HL-60/S4 treated with retinoic acid at 250 ng/mL for 4 days and 3 days (cell line): ENCODE measurements around the gene SLC51B.
"Not testable (repeated sequence)": the region's sequence is repeated elsewhere in the genome, so short reads cannot be mapped to it uniquely, and the experiment has no call there.

ENCODE experiments used
- in situ Hi-C: fragments of 300-500 bp; cut with MboI; formaldehyde crosslinking; loops from 2 replicates; pipeline ENCODE4 v1.7.0; 2022; ENCODE audit warnings: low sequenced_read_pairs

Gene SLC51B

DNA sequence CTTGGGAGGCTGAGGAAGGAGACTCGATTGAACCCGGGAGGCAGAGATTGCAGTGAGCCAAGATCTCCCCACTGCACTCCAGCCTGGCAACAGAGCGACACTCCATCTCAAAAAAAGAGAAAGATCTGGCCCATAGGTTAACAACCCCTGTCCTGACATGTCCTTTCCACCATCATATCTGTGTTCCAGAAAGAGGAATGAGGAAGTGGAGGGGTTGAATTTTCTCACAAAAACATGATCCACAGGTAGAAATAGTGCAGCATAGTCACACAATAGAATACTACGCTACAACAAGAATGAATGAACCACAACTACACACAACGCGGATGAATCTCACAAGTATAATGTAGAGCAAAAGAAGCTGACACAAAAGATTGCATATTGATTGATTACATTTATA, 4.7 kb upstream of the SLC51B start:
- in situ Hi-C loops, result no loop called here

GRCh38 chr15:65041787-65042186, 3.4 kb upstream of the SLC51B start:
- in situ Hi-C loops, result no loop called here

DNA sequence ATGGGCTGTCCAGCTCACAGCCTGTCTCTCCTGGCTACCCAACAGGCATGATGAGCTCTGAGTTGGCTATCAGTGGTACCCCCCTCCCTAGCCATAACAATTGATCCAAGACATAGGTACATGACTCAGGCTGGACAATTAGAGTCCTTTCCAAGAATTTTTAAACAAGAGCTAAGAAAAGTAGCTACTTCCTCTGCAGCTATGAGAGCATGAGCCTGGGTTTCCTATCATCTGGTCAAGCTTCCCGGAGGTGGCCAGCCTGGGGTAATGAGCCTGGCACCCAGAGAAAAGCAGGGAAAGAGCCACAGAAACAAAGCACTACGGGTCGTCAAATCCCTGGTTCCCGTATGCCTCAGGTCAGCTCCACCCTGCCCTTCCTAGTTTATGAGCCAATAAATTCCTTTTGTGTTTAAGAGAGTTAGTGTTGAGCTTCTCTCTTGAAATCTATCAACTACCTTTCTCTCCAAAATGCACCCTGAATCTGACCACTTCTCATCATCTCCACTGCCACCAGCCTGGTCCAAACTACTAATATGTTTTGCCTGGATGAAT, 2.3 kb upstream of the SLC51B start:
- in situ Hi-C loops, result no loop called here

DNA sequence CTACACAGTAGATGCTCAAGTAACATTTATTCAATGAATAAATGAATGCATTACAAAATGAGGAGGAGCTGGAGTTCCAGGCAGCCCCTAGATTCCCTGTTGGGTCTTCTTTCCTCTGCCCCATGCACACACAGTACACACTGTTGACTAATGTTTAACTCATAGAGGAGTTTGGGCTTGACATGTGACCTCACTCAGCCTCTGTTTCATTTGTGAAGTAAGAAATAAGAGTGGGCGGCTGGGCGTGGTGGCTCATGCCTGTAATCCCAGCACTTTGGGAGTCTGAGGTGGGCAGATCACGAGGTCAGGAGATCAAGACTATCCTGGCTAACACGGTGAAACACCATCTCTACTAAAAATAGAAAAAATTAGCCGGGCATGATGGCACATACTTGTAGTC, 969 bp upstream of the SLC51B start:
- in situ Hi-C loops, result not testable (repeated sequence)

- in situ Hi-C loops, result no loop called here
Observed at GRCh38 chr15:65048241-65048640, 3.1 kb downstream of the SLC51B start.

DNA sequence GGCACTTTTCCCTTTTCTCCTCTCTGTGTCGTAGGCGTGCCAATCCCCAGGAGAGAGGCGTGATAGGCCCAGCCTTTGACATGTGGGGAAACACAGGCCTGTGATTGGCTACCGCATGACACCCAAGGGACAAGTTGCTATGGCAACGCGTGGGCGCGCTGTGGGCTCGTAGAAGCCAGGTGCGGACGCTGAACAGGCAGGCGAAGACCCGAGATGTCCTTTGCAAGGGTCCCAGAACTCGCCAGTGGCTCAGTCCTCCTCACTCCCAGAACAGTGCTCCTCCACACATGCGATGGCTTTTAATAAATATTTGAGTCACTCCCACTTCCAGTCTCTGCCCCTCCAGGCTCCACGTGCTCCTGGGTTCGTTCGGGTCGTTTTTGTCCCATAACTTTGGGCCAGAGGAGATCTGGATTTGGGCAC, 4.2 kb downstream of the SLC51B start:
- in situ Hi-C loops, result no loop called here

GRCh38 chr15:65050270-65050669, 5.1 kb downstream of the SLC51B start:
- in situ Hi-C loops, result no loop called here

DNA sequence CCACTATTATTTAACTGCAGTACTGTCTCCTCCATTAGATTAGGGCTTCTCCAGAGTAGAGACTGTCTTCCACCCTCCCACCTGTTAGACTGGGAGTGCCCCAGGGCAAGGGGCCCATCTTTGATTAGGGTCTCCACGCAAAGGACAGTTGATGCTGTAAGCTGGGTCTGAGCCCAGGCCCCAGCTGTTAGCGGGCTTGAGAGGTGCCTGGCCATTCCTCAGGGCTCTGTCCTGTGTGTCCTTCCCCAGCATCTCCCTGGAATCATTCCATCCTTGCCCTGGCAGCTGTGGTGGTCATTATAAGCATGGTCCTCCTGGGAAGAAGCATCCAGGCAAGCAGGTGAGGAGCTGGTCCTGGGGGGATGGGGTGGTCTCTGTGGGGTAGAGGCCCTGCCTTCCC, 6.1 kb downstream of the SLC51B start:
- in situ Hi-C loops, result no loop called here

GRCh38 chr15:65052956-65053355, 7.8 kb downstream of the SLC51B start:
- in situ Hi-C loops, result no loop called here

DNA sequence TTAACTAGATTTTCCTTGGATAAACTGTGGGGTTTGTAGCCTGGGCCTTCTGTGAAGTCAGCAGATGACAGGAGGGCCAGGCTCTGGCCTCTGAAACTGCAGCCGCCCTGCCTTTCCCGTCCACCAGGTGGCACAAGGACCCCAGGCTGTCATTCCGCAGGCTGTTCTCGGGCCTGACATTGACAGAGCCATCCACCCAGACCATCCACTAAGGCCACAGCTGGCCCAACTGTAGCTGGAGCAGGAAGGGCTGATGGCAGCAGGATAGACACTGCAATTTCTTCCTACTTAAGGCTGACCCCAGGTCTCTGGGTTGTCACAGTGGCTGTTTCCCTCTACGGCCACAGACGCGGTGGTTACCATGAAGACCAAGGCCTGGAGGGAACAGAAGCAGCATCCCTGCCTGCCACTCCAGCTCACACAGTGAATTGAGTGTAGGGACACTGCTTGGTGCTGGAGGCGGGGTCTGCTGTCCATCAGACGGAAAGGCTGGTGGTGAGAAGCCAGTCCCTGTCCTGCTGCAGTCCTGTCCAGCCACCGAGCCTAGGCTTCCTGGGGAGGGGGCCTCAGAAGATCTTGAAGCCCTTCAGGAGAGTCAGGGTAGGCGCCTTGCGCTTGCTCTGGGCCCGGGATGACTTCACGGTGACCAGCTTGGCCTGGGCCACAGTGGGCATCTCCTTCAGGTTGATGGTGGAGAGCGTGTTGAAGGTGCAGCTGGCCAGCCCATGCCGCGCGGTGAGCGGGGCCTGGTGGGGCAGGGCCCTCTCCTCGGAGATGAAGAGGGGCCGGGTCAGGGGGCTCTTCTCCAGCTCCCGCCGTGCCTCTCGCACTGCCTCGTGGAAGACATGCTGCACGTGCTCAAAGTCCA, 9.4 kb downstream of the SLC51B start:
- in situ Hi-C loops, result no loop called here

DNA sequence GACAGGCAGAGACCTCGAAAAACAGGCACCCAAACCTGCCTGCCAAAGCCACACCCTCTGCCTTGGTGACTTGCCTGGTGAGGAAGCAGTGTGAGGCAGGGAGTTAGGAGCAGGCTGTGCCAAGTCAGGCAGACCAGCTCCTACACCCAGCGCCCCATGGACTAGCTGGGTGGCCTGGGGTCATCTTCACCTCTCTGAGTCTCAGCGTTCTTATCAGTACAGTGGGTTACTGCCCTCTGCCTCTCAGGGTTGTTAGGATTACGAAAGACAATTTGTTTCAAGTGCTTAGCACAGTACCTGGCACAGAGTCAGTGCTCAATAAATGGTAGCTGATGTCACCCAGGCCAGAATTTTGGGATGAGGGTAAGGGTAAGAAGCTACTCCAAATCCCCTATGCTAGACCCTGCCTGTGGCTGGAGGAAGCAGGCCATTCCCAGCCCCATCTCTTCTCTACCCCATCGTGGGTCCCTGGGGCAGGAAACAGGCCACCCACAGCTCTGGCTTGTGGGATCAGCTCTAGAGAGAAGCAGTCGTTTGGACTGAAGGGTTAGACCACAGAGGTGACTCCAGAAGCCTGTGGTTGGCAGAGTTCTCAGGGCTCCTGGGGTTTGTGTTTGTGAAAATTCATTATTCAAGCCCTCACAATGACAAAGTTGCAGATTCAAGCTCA, 10.1 kb downstream of the SLC51B start:
- in situ Hi-C loops, result no loop called here

GRCh38 chr15:65056106-65056505, 10.9 kb downstream of the SLC51B start:
- in situ Hi-C loops, result no loop called here

DNA sequence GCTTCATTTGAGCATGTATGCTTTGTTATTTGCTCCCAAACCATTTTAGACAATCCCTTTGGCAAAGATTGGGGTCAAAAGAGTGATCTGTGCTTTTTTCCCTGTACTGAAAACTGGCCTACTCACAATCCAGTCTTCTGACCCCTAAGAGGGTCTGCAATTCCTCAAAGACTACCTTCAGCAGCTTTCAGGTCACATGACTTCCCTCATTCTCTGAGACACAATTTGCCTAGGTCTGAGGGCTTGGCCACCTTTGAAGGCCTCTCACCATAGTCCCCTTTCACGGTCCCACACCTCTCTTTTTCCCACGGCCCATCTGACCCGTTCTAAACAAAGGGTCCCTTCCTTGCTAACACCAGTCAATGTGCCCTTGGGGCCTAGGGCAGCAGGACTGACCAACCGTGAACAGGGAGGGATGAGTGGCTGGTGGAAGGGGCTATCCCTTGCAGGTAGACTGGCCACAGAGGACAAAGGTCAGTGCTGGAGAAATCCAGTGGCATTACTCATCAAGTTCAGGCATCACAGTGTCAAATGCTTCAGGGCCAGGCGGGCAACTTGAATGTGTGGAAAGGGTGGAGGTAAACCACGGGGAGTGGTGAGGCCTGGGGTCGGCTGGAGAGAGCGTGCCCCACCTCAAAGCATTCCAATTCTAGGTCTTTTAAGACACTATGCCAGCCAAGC, 11.8 kb downstream of the SLC51B start:
- in situ Hi-C loops, result no loop called here

DNA sequence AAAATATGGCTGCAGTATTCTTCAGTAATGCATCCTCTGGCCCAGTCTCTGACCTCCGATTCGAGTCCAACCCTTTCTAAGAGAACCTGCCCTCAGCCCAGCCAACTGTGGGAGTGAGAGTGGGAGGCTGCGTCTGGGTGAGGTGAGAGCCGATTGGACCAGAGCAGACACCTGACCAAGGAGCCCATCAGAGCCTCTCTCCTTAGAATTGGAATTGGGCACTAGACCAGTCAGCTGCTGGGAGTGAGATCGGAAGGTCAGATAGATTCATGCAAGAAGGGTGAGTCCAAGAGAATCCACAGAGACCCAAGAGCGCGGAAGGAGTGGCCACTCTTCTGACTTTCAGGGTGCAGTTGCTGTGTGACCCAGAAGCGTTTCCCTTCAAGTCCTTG, 12.4 kb downstream of the SLC51B start:
- in situ Hi-C loops, result no loop called here

DNA sequence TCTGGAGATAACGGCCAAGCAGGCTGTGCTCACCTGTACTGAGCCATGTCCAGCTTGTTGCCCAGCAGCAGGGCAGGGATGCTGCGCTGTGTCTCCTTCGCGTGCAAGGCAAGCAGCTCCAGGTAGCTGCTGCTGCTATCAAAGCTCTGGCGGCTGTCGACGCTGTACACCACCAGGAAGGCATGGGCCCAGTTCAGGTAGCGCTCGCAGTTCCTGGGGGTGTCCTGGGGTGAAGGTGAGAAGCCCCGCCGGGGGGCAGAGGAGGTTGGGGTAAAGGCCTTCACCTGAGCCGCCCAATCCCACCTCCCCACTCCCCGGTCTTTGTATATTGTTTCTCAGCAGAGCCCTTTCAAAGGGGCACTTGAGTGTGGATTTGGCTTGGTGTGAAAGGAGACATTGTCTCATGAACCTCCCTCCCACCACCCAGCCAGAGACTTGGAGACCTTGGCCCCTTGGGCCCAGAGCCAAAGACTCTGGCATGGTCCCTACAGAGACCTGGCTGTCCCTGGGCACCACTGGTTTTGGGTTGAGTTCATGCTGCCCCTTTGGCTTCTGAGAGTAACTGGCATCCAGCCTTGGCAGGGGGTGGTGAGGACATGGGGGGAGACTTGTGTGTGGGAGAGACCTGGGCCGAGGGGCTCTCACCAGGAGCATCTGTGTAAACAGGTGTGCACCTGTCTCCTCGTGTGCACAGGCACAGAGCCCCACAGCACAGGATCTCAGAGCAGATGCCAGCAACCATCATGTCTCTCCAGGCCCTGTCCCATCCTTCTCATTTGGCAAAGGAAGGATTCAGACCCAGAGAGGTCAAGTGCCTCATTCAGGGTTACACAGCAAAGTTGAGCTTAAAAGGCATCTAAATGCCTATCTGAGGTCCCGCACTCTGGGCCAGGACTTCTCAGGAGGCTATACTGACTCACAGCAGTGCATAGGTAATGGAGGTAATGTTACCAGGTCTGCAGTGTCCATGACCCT, 13.5 kb downstream of the SLC51B start:
- in situ Hi-C loops, result no loop called here

DNA sequence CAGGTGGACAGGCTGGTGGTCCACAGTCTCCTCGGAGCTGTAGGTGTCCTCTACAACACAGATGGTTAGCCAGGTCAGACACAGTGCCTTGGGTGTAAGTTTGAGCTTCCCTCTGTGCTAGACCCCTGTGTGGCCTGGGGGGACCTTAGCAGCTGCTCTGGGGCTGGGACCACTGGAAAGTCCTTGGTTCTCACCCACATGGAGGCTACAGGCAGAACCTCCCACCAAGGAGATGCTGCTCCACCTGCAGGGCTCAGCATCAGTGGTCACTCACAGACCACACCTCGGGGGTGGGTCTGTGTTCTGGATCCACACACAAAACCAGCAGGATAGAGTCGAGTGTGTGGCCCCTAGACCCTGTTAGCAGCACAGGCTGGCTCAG, 14.2 kb downstream of the SLC51B start:
- in situ Hi-C loops, result no loop called here

- in situ Hi-C loops, result no loop called here
Observed at GRCh38 chr15:65059931-65060596, 14.9 kb downstream of the SLC51B start.

DNA sequence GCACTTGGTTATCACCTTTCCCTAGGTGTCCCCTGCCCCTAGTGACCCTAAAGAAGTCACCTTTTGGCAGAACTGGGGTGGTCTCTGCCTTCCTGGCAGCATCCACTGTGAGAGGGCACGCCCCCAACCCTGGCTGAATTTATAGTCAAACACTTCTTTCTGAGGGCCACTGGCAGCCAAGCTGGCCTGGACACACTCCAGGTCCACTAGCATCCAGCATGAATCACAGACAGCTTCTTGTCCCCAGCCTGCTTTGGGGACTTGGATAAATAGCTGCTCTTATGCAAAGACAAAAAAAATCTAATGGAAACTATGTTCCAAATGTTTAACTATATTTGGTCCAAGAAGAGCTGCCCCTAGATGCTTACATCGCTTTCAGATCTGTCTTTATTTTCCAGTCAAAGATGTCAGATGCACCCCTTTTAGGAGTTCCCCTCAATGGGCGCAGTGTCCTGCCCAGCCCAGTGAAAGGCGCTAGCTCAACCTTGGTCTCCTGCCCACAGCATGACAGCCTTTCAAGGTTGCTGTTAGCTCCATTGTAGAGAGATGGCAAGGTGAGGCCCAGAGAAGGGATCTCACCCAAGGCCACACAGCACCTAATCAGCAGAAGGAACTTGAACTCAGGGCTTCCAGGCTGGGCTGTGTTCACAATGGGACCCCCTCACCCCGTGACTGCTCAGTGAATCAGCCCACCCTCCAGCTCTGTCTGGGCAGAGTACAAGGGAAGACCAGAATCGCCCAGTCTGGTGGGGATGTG, 15.6 kb downstream of the SLC51B start:
- in situ Hi-C loops, result no loop called here

DNA sequence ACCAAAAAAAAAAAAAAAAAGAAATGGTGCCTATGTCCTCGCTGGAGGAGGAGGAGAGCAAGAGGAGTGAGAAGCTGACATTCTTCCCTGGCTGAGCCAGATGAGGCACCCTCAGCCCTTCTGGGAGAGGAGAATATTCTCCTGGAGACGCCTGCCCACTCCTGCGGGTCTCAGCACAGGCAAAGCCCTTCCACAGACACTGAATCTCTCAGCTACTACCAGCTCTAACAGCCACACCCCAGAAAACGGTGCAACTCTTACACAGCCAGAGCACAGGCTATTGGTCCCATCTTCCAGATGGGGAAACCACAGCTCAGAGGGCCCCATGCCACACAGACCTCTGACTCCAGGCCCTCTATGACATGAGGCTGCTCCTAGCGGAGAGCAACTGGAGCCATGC, 16.9 kb downstream of the SLC51B start:
- in situ Hi-C loops, result no loop called here
